Sigmoid colon (tissue), 4 donors: ENCODE data around the gene NT5C1B.

Experiments
- EP300 ChIP-seq, 4 donors: sonication (generic); formaldehyde crosslinking; IDR thresholded peaks; one replicate each; pipeline ENCODE4 v1.6.1; 2017; ENCODE audit warnings: antibody characterized with exemption in 4 of 4
- POLR2AphosphoS5 ChIP-seq, 4 donors: sonication (generic); formaldehyde crosslinking; IDR thresholded peaks; one replicate each; pipeline ENCODE4 v1.6.1; 2017; ENCODE audit warnings: antibody characterized with exemption in 4 of 4
- TF ChIP-seq, protein P1 (sequence below), 4 experiments: fragments of 450-650 bp in 3 of 4; fragments of 200-600 bp in 1 of 4; IDR thresholded peaks; one replicate each; pipeline ENCODE4 v1.5.1; 2016 to 2019; ENCODE audit warnings: antibody characterized with exemption in 4 of 4, mild to moderate bottlenecking in 3 of 4, moderate library complexity in 2 of 4

DNA sequence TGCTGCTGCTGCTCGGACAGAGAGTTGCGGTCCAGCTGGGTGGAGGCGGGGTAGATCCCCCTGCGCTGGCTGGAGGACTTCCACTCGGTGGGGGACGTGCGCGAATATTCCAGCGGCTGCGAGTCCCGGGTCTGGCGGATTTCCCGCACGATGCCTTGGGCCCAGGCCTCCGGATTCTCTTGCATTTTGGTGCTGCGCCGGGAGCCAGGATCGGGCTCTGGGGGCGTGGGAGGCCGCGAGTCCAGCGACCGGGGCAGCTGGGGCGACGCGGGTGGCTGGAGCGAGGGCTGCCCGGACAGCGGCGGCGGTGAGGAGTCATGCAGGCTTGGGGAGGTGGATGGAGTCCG is 4.8 kb downstream of the NT5C1B start:
- TF ChIP-seq, protein P1, sequence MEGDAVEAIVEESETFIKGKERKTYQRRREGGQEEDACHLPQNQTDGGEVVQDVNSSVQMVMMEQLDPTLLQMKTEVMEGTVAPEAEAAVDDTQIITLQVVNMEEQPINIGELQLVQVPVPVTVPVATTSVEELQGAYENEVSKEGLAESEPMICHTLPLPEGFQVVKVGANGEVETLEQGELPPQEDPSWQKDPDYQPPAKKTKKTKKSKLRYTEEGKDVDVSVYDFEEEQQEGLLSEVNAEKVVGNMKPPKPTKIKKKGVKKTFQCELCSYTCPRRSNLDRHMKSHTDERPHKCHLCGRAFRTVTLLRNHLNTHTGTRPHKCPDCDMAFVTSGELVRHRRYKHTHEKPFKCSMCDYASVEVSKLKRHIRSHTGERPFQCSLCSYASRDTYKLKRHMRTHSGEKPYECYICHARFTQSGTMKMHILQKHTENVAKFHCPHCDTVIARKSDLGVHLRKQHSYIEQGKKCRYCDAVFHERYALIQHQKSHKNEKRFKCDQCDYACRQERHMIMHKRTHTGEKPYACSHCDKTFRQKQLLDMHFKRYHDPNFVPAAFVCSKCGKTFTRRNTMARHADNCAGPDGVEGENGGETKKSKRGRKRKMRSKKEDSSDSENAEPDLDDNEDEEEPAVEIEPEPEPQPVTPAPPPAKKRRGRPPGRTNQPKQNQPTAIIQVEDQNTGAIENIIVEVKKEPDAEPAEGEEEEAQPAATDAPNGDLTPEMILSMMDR (IDR thresholded peaks at IDR 0.05) = no peak
- no peak for TF ChIP-seq EP300 (IDR thresholded peaks at IDR 0.05)
- no peak for TF ChIP-seq POLR2AphosphoS5 (IDR thresholded peaks at IDR 0.05)
